AG04450 (cell line): ENCODE measurements around the gene DST. TPM values are rescaled to one million over a fixed set of nuclear protein-coding genes. Genes with fewer than 3 reads are reported as not detected.

ENCODE experiments used
- CTCF ChIA-PET: fragments of 300-600, 350-600 bp; formaldehyde crosslinking; extraction: SDS; loops from one replicate; lab custom pipeline; 2022; ENCODE audit warnings: antibody characterized with exemption, inconsistent platforms; lab: Charles Lee
- POLR2A ChIA-PET: fragments of 350-600 bp; formaldehyde crosslinking; extraction: SDS; loops from one replicate; lab custom pipeline; 2021; ENCODE audit warnings: antibody characterized with exemption, inconsistent platforms; lab: Yijun Ruan, JAX
- DNase-seq: peaks from one replicate; pipeline ENCODE4 v3.0.0-alpha.2; 2011; ENCODE audit warnings: low read depth, low spot score
- H3K27ac ChIP-seq: one replicate; pipeline ENCODE4 v1.5.1; 2012; ENCODE audit warnings: low read depth, low read length, control low read depth
- H3K27me3 ChIP-seq: one replicate; pipeline ENCODE4 v1.6.0; 2012; ENCODE audit warnings: low read length; ENCODE audit not compliant: control insufficient read depth, insufficient read depth
- H3K4me3 ChIP-seq: 2 replicates; pipeline ENCODE4 v1.5.1; 2011; ENCODE audit warnings: mild to moderate bottlenecking, low read depth, low read length, control low read depth
- H3K9me3 ChIP-seq: 2 replicates; pipeline ENCODE4 v1.5.1; 2012; ENCODE audit warnings: low read length; ENCODE audit not compliant: control insufficient read depth, insufficient read depth
- polyA plus RNA-seq: library from polyadenylated mRNA; depleted of rRNA; stranded (reverse); fragments of >200 nt; gene quantifications from 2 replicates; pipeline ENCODE4 v1.2.3, GENCODE V29; 2011
- TF ChIP-seq, protein P1 (sequence below): IDR thresholded peaks from 2 replicates; pipeline ENCODE4 v1.5.1; 2011; ENCODE audit warnings: low read depth, low read length, control low read depth, inconsistent platforms

Gene DST
- polyA plus RNA-seq, 1 experiment: 163 TPM

DNA sequence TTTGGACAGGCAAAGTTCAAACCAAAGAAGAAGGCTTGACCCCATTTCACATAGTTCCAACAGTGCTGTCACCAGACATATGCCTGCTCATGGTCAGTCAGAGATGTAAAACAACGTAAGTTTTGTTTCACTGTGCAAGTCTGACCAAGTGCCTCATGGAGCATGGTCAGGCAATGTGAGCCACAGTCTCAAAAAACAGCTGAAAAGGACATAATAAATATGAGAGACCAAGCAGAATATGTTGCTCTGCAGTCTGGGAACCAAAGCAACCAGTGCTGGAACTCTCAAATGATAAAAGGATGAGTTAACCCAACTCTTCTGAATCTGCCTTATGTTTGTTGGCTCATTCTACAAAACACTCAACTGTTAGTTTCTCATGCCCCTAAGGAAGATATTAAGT lies 39.9 kb upstream of the DST start:
- H3K27me3 ChIP-seq: no peaks in the 10 kb centered on the region
- no peak overlapping the region for H3K27ac ChIP-seq
- POLR2A ChIA-PET: interaction anchor here (1.1 kb wide), 1 partner anchor 39 kb away, joined by 3 read pairs; no protein-coding TSS in a partner anchor
- CTCF ChIA-PET: interaction anchor here (1.1 kb wide), 1 partner anchor 27 kb away, joined by 3 read pairs; no protein-coding TSS in a partner anchor
- H3K9me3 ChIP-seq: no peaks in the 10 kb centered on the region
- no peak overlapping the region for H3K4me3 ChIP-seq
- TF ChIP-seq, protein P1, sequence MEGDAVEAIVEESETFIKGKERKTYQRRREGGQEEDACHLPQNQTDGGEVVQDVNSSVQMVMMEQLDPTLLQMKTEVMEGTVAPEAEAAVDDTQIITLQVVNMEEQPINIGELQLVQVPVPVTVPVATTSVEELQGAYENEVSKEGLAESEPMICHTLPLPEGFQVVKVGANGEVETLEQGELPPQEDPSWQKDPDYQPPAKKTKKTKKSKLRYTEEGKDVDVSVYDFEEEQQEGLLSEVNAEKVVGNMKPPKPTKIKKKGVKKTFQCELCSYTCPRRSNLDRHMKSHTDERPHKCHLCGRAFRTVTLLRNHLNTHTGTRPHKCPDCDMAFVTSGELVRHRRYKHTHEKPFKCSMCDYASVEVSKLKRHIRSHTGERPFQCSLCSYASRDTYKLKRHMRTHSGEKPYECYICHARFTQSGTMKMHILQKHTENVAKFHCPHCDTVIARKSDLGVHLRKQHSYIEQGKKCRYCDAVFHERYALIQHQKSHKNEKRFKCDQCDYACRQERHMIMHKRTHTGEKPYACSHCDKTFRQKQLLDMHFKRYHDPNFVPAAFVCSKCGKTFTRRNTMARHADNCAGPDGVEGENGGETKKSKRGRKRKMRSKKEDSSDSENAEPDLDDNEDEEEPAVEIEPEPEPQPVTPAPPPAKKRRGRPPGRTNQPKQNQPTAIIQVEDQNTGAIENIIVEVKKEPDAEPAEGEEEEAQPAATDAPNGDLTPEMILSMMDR: no peak
- no peak for DNase-seq

DNA sequence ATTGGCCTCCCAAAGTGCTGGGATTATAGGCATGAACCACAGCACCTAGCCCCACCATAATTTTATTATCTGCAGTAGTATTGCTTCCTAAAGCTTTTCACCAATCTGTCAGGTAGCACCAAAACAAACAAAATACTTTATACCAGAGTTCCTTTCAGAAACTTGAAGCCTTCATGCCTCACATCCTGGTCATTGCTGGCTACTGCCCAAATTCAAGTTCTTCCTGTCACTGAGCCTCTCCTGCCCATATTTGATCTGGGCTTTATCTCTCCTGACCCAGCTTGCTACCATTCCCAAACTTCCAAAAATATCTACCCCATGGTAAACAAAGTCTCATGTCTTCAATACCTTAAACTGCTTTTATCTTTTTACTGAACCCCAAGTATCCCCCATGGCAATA lies 34.9 kb upstream of the DST start:
- POLR2A ChIA-PET: no interaction called here
- DNase-seq: no peak
- H3K9me3 ChIP-seq: no peaks in the 10 kb centered on the region
- no peaks in the 10 kb centered on the region for H3K27me3 ChIP-seq
- CTCF ChIA-PET: interaction anchor here (0.8 to 2.2 kb wide), 2 partner anchors 40 to 174 kb away, joined by 3 to 7 read pairs; no protein-coding TSS in a partner anchor
- no peak overlapping the region for H3K27ac ChIP-seq
- TF ChIP-seq, protein P1: no peak
- H3K4me3 ChIP-seq: no peak overlapping the region

DNA sequence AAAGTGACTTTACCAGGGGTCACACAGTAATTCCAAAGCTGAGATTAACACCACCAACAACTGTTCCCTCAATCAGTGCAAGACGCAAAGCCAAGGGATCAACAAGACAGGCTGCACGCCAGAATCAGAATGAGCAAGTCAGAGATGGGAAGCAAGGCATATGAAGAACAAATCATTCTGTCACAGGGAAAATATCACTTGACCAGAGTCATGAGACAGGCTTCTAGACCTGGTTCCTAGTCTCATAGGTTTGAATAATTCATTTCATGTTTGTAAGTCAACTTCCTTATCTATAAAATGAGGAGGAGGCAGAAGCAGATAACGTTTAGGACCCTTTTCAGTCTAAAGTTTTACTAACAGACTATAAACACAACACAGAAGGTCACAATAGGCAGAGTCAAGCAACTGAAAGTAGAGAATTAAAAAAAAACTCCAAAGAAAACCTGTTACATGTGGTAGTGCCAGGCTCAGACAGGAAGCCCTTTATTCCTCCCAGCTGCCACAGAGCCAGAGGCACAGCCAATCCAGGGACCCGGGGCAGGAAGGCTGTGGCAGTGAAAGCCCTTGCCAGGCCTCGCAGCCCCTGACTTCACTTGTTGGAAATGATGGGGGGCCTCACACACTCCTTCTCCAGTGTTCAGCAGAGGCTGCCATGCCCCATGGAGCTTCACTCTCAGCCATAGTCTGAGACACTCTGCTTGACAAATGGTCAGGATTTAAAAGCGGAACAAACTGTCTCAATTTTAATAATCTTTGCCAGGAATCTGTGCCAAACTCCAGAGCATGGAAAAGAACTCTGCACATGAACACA lies 29.2 kb upstream of the DST start:
- H3K27ac ChIP-seq: no peak overlapping the region
- H3K4me3 ChIP-seq: no peak overlapping the region
- DNase-seq: no peak
- no peaks in the 10 kb centered on the region for H3K9me3 ChIP-seq
- H3K27me3 ChIP-seq: no peaks in the 10 kb centered on the region
- CTCF ChIA-PET: interaction anchor here (1.0 kb wide), 1 partner anchor 34 kb away, joined by 3 read pairs; no protein-coding TSS in a partner anchor
- TF ChIP-seq, protein P1: no peak
- POLR2A ChIA-PET: no interaction called here

DNA sequence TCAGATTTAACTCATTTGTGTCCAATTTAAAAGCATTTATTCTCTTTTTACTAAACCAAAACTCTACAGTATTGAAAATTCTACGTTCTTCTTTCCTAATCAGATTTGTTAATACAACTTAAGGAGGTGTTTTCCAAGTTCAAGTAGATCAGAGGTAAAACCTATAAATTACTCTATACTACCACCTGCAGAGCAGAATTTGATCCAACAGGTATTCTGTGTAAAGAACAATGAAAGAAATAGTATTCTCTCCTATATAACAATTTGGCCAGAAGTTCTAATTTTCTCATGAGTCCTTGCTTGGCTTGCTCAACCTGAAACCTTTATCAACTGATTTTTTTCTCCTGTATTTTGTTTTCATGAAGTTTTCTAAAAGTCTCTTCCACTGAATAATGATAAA lies 28.5 kb upstream of the DST start:
- TF ChIP-seq, protein P1: no peak
- POLR2A ChIA-PET: no interaction called here
- Histone ChIP-seq H3K27ac (no peak overlapping the region), H3K9me3 (no peaks in the 10 kb centered on the region), H3K27me3 (no peaks in the 10 kb centered on the region), H3K4me3 (no peak overlapping the region)
- no peak for DNase-seq
- CTCF ChIA-PET: no interaction called here

DNA sequence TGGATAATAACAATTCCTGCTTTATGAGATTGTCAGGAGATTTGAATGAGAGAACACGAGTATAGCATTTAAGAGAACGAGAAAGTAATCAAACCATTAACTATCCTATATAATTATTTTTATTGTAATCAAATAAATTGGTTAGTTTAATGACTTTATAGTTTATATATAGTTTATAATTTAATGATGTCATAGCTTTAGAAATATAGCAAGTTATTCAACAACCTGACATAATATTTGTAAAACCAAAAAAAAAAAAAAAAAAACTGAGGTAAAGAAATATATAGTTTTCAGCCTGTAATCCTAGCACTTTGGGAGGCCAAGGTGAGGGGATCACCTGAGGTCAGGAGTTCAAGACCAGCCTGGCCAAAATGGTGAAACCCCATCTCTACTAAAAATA lies 26.4 kb upstream of the DST start:
- CTCF ChIA-PET: interaction anchor here (0.6 to 1.5 kb wide), 4 partner anchors 11 to 879 kb away, joined by 3 to 9 read pairs (median 6); no protein-coding TSS in a partner anchor
- POLR2A ChIA-PET: no interaction called here
- H3K9me3 ChIP-seq: no peaks in the 10 kb centered on the region
- DNase-seq: no peak
- H3K27me3 ChIP-seq: no peaks in the 10 kb centered on the region
- TF ChIP-seq, protein P1: no peak
- H3K4me3 ChIP-seq: no peak overlapping the region
- H3K27ac ChIP-seq: no peak overlapping the region
